Fibroblast of peridontal ligament (primary cell): ENCODE data around the gene TCP10L.
"Not testable (repeated sequence)": the region's sequence is repeated elsewhere in the genome, so short reads cannot be mapped to it uniquely, and the experiment has no call there.

ENCODE experiments used
- DNase-seq: peaks from one replicate; pipeline ENCODE4 v3.0.0-alpha.2; 2010; ENCODE audit errors: extremely low read depth

The TCP10L gene

DNA sequence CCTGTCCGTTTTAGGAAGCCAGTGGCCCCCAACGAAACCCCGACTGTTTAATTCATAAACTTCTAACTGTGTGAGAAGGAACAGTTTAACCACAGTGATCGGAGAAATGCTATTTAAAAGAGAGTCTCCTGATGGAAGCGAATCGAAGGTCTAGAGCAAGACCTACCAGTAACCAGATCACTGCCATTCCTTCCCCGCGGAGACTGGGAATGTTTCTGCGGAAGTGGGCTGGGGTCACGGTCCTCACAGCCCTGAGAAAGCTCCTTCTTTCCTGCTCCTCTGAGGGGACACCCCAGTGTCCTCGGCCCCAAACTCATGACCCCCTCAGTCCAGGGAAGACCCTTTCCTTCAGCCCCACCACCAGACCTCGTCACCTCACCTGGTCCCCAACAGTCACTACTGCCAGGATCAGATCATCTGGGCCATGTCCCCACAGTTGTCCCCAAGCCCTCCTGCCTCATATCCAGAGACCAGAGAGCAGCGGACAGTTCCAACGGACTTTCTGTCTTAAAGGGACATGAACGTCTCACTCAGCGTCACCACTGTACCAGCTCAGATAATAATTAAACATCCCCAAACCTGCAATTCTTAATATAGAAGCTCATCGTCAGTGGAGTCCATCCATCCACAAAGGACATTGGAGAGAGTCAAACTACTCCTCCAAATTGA lies at the start of gene TCP10L:
Gene TCP10L, minus strand, starts transcription at position 482 of the 669 bp plus-strand sequence. CDS start 1,219 bp downstream, outside the sequence.
- DNase-seq, result no peak

- peak; percentile 82 for DNase-seq
These were observed 41.4 kb upstream of the TCP10L start for GRCh38 chr21:32626621-32627196.

DNA sequence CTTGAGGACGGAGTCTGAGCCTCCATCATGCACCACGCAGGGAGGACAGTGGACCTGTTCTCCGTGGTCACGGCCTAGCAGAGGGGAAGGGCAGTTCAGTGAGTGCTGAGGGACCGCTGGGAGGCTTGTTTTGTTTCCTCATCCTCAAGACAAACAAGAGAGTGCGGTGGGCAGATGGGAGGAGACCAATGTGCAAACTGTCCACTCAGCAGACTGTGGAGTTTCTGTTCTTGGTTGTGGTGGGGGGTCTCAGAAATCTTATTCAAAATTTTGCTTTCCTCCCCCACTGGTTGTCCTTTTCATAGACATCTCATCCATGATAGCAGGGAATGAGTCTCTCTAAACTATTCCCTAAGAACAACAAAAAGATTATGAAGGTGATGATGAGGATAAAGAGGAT lies 32.9 kb upstream of the TCP10L start:
- not testable (repeated sequence) for DNase-seq

- no peak for DNase-seq
These were observed 28.2 kb upstream of the TCP10L start for GRCh38 chr21:32613436-32614043.

DNA sequence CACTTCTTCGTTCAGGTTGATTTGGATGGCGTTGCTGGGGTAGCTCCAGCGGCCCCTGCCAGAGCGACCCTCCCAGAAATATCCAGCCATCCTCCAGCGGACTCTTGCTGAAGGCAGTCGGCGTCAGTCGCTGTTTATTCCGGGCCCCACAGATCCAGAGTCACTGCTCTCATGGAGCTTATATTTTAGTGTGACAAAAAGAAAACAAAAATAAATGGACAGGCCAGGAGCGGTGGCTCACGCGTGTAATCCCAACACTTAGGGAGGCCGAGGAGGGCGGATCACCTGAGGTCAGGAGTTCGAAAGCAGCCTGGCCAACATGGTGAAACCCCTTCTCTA lies 27.6 kb upstream of the TCP10L start:
- DNase-seq, result no peak

GRCh38 chr21:32612075-32612998 lies 27.0 kb upstream of the TCP10L start, which contains the start of gene CFAP298:
CFAP298 (minus strand) TSS chr21:32612377; CDS start chr21:32612243, 134 bp downstream.
- peak; percentile 94 for DNase-seq

DNA sequence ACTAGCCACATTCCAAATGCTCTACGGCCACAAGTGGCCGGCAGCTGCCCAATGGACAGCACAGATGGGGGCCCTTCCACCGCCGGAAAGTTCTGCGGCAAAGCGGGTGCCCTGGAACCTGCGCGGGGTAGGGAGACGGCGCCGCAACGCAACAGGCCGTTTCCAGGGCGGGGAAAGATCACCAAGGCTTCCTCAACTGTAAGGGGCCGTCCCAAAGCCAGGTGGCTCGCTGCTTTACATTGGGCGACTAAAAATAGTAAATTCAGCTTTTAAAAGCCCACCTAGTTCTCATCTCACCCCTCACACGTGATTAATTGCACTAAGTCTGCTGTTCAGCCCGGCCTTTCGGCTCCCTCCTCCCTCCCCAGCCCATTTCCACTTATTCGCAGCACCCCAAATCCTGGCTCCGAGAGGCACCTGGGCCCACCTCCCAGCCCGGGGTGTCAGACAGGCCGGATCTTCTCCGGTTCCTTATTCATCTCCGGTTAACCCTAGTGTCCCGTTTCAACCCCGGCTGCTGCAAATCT lies 26.2 kb upstream of the TCP10L start:
- DNase-seq, result peak; percentile 9

GRCh38 chr21:32610940-32611339 lies 25.6 kb upstream of the TCP10L start:
- DNase-seq, result not testable (repeated sequence)

GRCh38 chr21:32608851-32609250 lies 23.5 kb upstream of the TCP10L start:
- DNase-seq, result no peak

DNA sequence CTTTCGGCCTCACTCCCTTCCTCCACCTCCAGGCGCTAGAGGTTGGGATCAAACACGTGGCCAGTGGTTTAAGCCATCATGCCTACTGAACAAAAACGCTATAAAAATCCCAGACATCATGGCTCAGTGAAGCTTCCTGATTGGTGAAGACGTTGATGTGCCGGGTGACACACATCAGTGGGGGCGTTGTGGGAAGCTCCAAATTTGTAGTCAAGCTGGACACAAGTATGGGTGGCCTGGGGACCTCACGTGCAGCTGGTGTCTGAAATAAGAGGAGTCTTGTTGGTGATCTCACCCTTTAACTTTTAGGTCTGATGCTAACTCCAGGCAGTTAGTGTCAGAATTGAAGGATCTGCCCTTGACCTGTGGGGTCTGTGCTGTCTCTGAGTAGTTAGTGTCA lies 20.1 kb upstream of the TCP10L start:
- no peak for DNase-seq

DNA sequence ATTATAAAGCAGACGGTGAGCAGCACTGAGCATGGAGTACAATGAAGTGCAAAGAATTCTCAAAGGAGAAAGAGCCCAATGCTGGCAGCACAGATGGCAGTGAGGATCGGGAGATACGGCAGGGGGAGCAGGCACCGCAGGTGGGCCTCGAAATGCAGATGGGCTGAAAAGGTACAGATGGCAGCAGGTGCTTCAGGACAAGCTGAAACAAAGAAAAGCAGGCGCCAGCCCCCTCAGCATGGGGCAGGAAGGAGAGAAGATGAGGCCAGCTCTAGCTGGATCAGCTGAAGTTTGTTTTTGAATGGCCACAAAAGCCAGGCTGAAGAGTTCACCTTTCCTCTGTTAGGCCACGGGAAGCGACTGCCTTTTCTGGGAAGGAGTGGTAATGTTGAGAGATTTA lies 19.1 kb upstream of the TCP10L start:
- DNase-seq, result no peak

- DNase-seq, result no peak
These were observed 17.8 kb upstream of the TCP10L start for GRCh38 chr21:32603131-32603530.

DNA sequence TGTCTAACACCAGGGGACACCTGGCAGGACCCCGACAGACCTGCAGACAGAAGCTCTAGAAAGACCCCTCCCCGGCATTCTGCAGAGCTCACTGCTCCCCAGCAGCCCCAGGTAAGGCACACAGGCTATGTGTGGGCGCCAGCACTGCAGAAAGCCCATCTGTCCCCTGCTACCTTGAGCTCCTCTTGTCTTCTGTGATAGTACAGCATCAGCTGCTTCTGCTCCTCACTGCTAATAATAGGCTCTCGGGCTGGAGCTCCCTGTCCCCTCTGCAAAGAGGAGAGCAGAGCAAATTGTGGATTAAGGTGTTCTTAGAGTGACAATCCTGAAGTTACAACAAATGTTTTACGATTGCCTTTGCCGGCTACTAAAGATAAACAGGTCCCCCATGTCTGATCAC lies 16.8 kb upstream of the TCP10L start:
- DNase-seq, result no peak

GRCh38 chr21:32599526-32599925 lies 14.2 kb upstream of the TCP10L start:
- no peak for DNase-seq

- DNase-seq, result no peak
These were observed 13.8 kb upstream of the TCP10L start for GRCh38 chr21:32599091-32599490.

GRCh38 chr21:32597205-32597604 lies 11.9 kb upstream of the TCP10L start:
- DNase-seq, result peak; percentile 81

- no peak for DNase-seq
These were observed 10.1 kb upstream of the TCP10L start for GRCh38 chr21:32595431-32595830.

GRCh38 chr21:32593690-32594089 lies 8.4 kb upstream of the TCP10L start:
- no peak for DNase-seq

GRCh38 chr21:32592929-32593502 lies 7.7 kb upstream of the TCP10L start:
- DNase-seq, result no peak

- DNase-seq, result no peak
These were observed 4.8 kb upstream of the TCP10L start for GRCh38 chr21:32590130-32590529.

DNA sequence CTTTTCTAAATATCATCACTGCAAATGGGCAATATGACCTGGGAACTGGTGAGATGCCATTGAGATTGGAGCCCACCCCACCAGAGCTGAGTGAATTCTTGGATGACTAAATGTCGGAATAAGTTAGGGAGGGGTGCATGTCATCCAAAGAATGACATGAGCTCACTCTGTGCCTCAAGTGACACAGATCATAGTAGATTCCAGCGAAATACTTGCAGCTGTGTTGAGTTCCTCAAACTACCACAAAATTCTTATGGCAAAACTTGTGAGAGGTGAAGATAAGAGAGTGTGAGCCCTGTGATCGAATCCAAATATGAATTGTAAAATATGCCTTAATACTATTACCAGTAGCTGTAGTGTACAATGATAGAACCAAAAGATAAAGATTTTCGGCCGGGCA lies 2.3 kb upstream of the TCP10L start:
- no peak for DNase-seq

DNA sequence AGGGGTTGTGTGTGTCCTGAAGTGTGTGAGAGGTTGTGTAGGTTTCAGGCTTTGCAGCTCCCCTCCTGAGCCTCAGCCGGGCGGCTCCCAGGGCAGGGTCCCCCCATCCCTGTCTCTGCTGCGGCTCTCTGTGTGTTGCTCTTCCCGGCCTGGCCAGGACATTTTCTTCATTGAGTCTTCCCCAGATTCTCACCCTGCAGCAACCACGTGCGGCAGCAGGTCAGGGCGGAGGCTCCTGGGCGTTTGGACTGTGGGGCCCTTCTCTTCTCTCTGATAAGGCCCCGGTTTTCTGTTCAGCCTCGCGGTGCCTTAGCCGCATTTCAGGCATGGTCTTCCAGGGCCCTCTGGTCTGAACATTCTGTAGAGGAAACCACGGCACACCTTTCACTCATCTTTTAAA lies 1.8 kb upstream of the TCP10L start:
- DNase-seq, result no peak
